ENCODE data around the gene DCTD. TPM values are rescaled to one million over a fixed set of nuclear protein-coding genes. Genes with fewer than 3 reads are reported as not detected.
A peak's percentile ranks its signal among the peaks of the same experiment; 100 is the strongest.

DCTD gene
- total and polyA plus RNA-seq, 5 donors from 2014 or later: 57.5 to 104 (median 85.8) TPM

GRCh38 chr4:182869697-182870096, 47.5 kb downstream of the DCTD start:
- Histone ChIP-seq H3K36me3 (ENCODE audit: control insufficient read depth, insufficient read depth, low read length) (no peaks in the 10 kb centered on the region), H3K27me3 (ENCODE audit: control insufficient read depth, insufficient read depth, low read length) (no peaks in the 10 kb centered on the region), H3K27ac (ENCODE audit: insufficient read depth, low read length, poor library complexity, severe bottlenecking) (no peak overlapping the region), H3K4me1 (ENCODE audit: control insufficient read depth, insufficient read depth, low read length, poor library complexity, severe bottlenecking) (no peaks in the 10 kb centered on the region), H3K4me3 (ENCODE audit: low read depth, low read length) (no peak overlapping the region), H3K9me3 (ENCODE audit: control insufficient read depth in 2 of 2, low read length in 2 of 2) (no peaks in the 10 kb centered on the region)
- DNase-seq (no peak), ATAC-seq (ENCODE audit: low read depth in 2 of 2) (no peak)
- Mint-ChIP-seq H3K4me1 (no peaks in the 10 kb centered on the region), H3K36me3 (peaks cover 16% of the 10 kb centered on the region), H3K9me3 (no peaks in the 10 kb centered on the region), H3K4me3 (no peak overlapping the region), H3K27me3 (peaks cover 2% of the 10 kb centered on the region), H3K27ac (no peak overlapping the region)

GRCh38 chr4:182866746-182867145, 50.4 kb downstream of the DCTD start:
- no peak overlapping the region for H3K27ac Mint-ChIP-seq

GRCh38 chr4:182863501-182863900, 53.7 kb downstream of the DCTD start:
- Mint-ChIP-seq H3K4me3 (no peak overlapping the region), H3K27ac (no peak overlapping the region), H3K36me3 (no peaks in the 10 kb centered on the region), H3K27me3 (peaks cover 4% of the 10 kb centered on the region), H3K9me3 (peaks cover 0 to 6% (median 0%) of the 10 kb centered on the region in 7 donors), H3K4me1 (no peaks in the 10 kb centered on the region)
- H3K4me1 ChIP-seq (ENCODE audit: control insufficient read depth, insufficient read depth, low read length, poor library complexity, severe bottlenecking): no peaks in the 10 kb centered on the region
- ATAC-seq (ENCODE audit: low read depth in 2 of 2) (no peak), DNase-seq (no peak)
- no peak overlapping the region for H3K4me3 ChIP-seq (ENCODE audit: low read depth, low read length)
- no peak overlapping the region for H3K27ac ChIP-seq (ENCODE audit: insufficient read depth, low read length, poor library complexity, severe bottlenecking)
- H3K9me3 ChIP-seq (ENCODE audit: control insufficient read depth in 2 of 2, low read length in 2 of 2): no peaks in the 10 kb centered on the region
- H3K36me3 ChIP-seq (ENCODE audit: control insufficient read depth, insufficient read depth, low read length): no peaks in the 10 kb centered on the region
- H3K27me3 ChIP-seq (ENCODE audit: control insufficient read depth, insufficient read depth, low read length): no peaks in the 10 kb centered on the region

More at GRCh38 chr4:182866746-182867145, 50.4 kb downstream of the DCTD start:
- no peaks in the 10 kb centered on the region for H3K4me1 Mint-ChIP-seq
- Histone ChIP-seq H3K4me1 (ENCODE audit: control insufficient read depth, insufficient read depth, low read length, poor library complexity, severe bottlenecking) (no peaks in the 10 kb centered on the region), H3K27ac (ENCODE audit: insufficient read depth, low read length, poor library complexity, severe bottlenecking) (no peak overlapping the region), H3K27me3 (ENCODE audit: control insufficient read depth, insufficient read depth, low read length) (no peaks in the 10 kb centered on the region), H3K4me3 (ENCODE audit: low read depth, low read length) (no peak overlapping the region), H3K36me3 (ENCODE audit: control insufficient read depth, insufficient read depth, low read length) (no peaks in the 10 kb centered on the region), H3K9me3 (ENCODE audit: control insufficient read depth in 2 of 2, low read length in 2 of 2) (no peaks in the 10 kb centered on the region)
- H3K9me3 Mint-ChIP-seq: no peaks in the 10 kb centered on the region
- peaks cover 4% of the 10 kb centered on the region for H3K27me3 Mint-ChIP-seq
- DNase-seq (no peak), ATAC-seq (ENCODE audit: low read depth in 2 of 2) (no peak)
- peaks cover 3% of the 10 kb centered on the region for H3K36me3 Mint-ChIP-seq
- no peak overlapping the region for H3K4me3 Mint-ChIP-seq

- Mint-ChIP-seq H3K36me3 (no peaks in the 10 kb centered on the region), H3K27me3 (peaks cover 4% of the 10 kb centered on the region), H3K4me1 (peaks cover 0 to 2% (median 0%) of the 10 kb centered on the region in 4 donors), H3K27ac (no peak overlapping the region), H3K9me3 (peaks cover 0 to 6% (median 0%) of the 10 kb centered on the region in 7 donors), H3K4me3 (no peak overlapping the region)
- DNase-seq (no peak), ATAC-seq (ENCODE audit: low read depth in 2 of 2) (no peak)
- Histone ChIP-seq H3K27ac (ENCODE audit: insufficient read depth, low read length, poor library complexity, severe bottlenecking) (no peak overlapping the region), H3K36me3 (ENCODE audit: control insufficient read depth, insufficient read depth, low read length) (no peaks in the 10 kb centered on the region), H3K27me3 (ENCODE audit: control insufficient read depth, insufficient read depth, low read length) (no peaks in the 10 kb centered on the region), H3K9me3 (ENCODE audit: control insufficient read depth in 2 of 2, low read length in 2 of 2) (no peaks in the 10 kb centered on the region), H3K4me1 (ENCODE audit: control insufficient read depth, insufficient read depth, low read length, poor library complexity, severe bottlenecking) (no peaks in the 10 kb centered on the region), H3K4me3 (ENCODE audit: low read depth, low read length) (no peak overlapping the region)
Measured at GRCh38 chr4:182862921-182863320, 54.3 kb downstream of the DCTD start.

- Histone ChIP-seq H3K4me3 (ENCODE audit: low read depth, low read length) (no peak overlapping the region), H3K9me3 (ENCODE audit: control insufficient read depth in 2 of 2, low read length in 2 of 2) (no peaks in the 10 kb centered on the region), H3K4me1 (ENCODE audit: control insufficient read depth, insufficient read depth, low read length, poor library complexity, severe bottlenecking) (no peaks in the 10 kb centered on the region), H3K36me3 (ENCODE audit: control insufficient read depth, insufficient read depth, low read length) (no peaks in the 10 kb centered on the region), H3K27me3 (ENCODE audit: control insufficient read depth, insufficient read depth, low read length) (no peaks in the 10 kb centered on the region), H3K27ac (ENCODE audit: insufficient read depth, low read length, poor library complexity, severe bottlenecking) (no peak overlapping the region)
- peaks cover 0 to 6% (median 0%) of the 10 kb centered on the region in 7 donors for H3K9me3 Mint-ChIP-seq
- ATAC-seq (ENCODE audit: low read depth in 2 of 2): no peak
- no peak for DNase-seq
- H3K4me3 Mint-ChIP-seq: no peak overlapping the region
- H3K27ac Mint-ChIP-seq: peak overlapping the region in 1 of 3 donors; percentile 60
- peaks cover 0 to 2% (median 0%) of the 10 kb centered on the region in 4 donors for H3K4me1 Mint-ChIP-seq
- H3K36me3 Mint-ChIP-seq: no peaks in the 10 kb centered on the region
- H3K27me3 Mint-ChIP-seq: peaks cover 4% of the 10 kb centered on the region
Measured at GRCh38 chr4:182862141-182862875, 54.9 kb downstream of the DCTD start.

GRCh38 chr4:182861346-182861745, 55.8 kb downstream of the DCTD start:
- Histone ChIP-seq H3K27me3 (ENCODE audit: control insufficient read depth, insufficient read depth, low read length) (no peaks in the 10 kb centered on the region), H3K27ac (ENCODE audit: insufficient read depth, low read length, poor library complexity, severe bottlenecking) (no peak overlapping the region), H3K9me3 (ENCODE audit: control insufficient read depth in 2 of 2, low read length in 2 of 2) (no peaks in the 10 kb centered on the region), H3K4me1 (ENCODE audit: control insufficient read depth, insufficient read depth, low read length, poor library complexity, severe bottlenecking) (no peaks in the 10 kb centered on the region), H3K4me3 (ENCODE audit: low read depth, low read length) (no peak overlapping the region), H3K36me3 (ENCODE audit: control insufficient read depth, insufficient read depth, low read length) (no peaks in the 10 kb centered on the region)
- Mint-ChIP-seq H3K4me1 (peaks cover 0 to 2% (median 0%) of the 10 kb centered on the region in 4 donors), H3K9me3 (peaks cover 0 to 6% (median 0%) of the 10 kb centered on the region in 7 donors), H3K27ac (no peak overlapping the region), H3K27me3 (peaks cover 4% of the 10 kb centered on the region), H3K4me3 (no peak overlapping the region), H3K36me3 (no peaks in the 10 kb centered on the region)
- DNase-seq (no peak), ATAC-seq (ENCODE audit: low read depth in 2 of 2) (no peak)

GRCh38 chr4:182859730-182860129, 57.5 kb downstream of the DCTD start:
- Histone ChIP-seq H3K36me3 (ENCODE audit: control insufficient read depth, insufficient read depth, low read length) (no peaks in the 10 kb centered on the region), H3K27ac (ENCODE audit: insufficient read depth, low read length, poor library complexity, severe bottlenecking) (no peak overlapping the region), H3K4me1 (ENCODE audit: control insufficient read depth, insufficient read depth, low read length, poor library complexity, severe bottlenecking) (no peaks in the 10 kb centered on the region), H3K4me3 (ENCODE audit: low read depth, low read length) (no peak overlapping the region), H3K9me3 (ENCODE audit: control insufficient read depth in 2 of 2, low read length in 2 of 2) (no peaks in the 10 kb centered on the region), H3K27me3 (ENCODE audit: control insufficient read depth, insufficient read depth, low read length) (no peaks in the 10 kb centered on the region)
- H3K27me3 Mint-ChIP-seq: peaks cover 2% of the 10 kb centered on the region
- H3K9me3 Mint-ChIP-seq: peaks cover 0 to 6% (median 0%) of the 10 kb centered on the region in 7 donors
- ATAC-seq (ENCODE audit: low read depth in 2 of 2) (no peak), DNase-seq (no peak)
- no peak overlapping the region for H3K4me3 Mint-ChIP-seq
- H3K27ac Mint-ChIP-seq: no peak overlapping the region
- no peaks in the 10 kb centered on the region for H3K36me3 Mint-ChIP-seq
- H3K4me1 Mint-ChIP-seq: peaks cover 0 to 2% (median 0%) of the 10 kb centered on the region in 4 donors

GRCh38 chr4:182858711-182859110, 58.5 kb downstream of the DCTD start:
- Mint-ChIP-seq H3K27ac (no peak overlapping the region), H3K36me3 (no peaks in the 10 kb centered on the region), H3K4me3 (no peak overlapping the region), H3K4me1 (peaks cover 0 to 2% (median 0%) of the 10 kb centered on the region in 4 donors), H3K27me3 (no peaks in the 10 kb centered on the region), H3K9me3 (peaks cover 0 to 6% (median 2%) of the 10 kb centered on the region in 7 donors)
- Histone ChIP-seq H3K27ac (ENCODE audit: insufficient read depth, low read length, poor library complexity, severe bottlenecking) (no peak overlapping the region), H3K9me3 (ENCODE audit: control insufficient read depth in 2 of 2, low read length in 2 of 2) (no peaks in the 10 kb centered on the region), H3K4me3 (ENCODE audit: low read depth, low read length) (no peak overlapping the region), H3K27me3 (ENCODE audit: control insufficient read depth, insufficient read depth, low read length) (no peaks in the 10 kb centered on the region), H3K36me3 (ENCODE audit: control insufficient read depth, insufficient read depth, low read length) (no peaks in the 10 kb centered on the region), H3K4me1 (ENCODE audit: control insufficient read depth, insufficient read depth, low read length, poor library complexity, severe bottlenecking) (no peaks in the 10 kb centered on the region)
- no peak for ATAC-seq (ENCODE audit: low read depth in 2 of 2)
- no peak for DNase-seq

Measured in CD4-positive, CD25-positive, alpha-beta regulatory T cell (primary cell).